ENCODE measurements around the gene FOSL1. TPM values are rescaled to one million over a fixed set of nuclear protein-coding genes. Genes with fewer than 3 reads are reported as not detected.

FOSL1 gene
- total and polyA plus RNA-seq, 2 donors from 2014 or later, result 0.37 to 3.2 TPM

- intact Hi-C loops (cut with DNase I), result no loop called here
- TF ChIP-seq CTCF (IDR thresholded peaks at IDR 0.05; ENCODE audit: borderline replicate concordance, extremely low read depth, insufficient read depth), result no peak
- Histone ChIP-seq H3K36me3 (ENCODE audit: control insufficient read depth in 2 of 3, insufficient read depth in 3 of 3, low read length in 3 of 3) (no peaks in the 10 kb centered on the region), H3K9me3 (ENCODE audit: control insufficient read depth in 2 of 3, insufficient read depth in 1 of 3, low read length in 3 of 3) (no peaks in the 10 kb centered on the region), H3K4me1 (ENCODE audit: control insufficient read depth in 2 of 3, insufficient read depth in 2 of 3, low read depth in 1 of 3, low read length in 3 of 3) (no peaks in the 10 kb centered on the region), H3K27ac (ENCODE audit: low read depth in 2 of 2, low read length in 2 of 2) (no peak overlapping the region), H3K27me3 (ENCODE audit: control insufficient read depth, insufficient read depth, low read length) (no peaks in the 10 kb centered on the region), H3K4me3 (ENCODE audit: low read length in 3 of 3) (no peak overlapping the region), H3K9ac (ENCODE audit: low read length in 3 of 3) (no peak overlapping the region)
- DNase-seq (peak in 1 of 5 donors; percentile 12), FAIRE-seq (no peak)
These were observed 31.8 kb upstream of the FOSL1 start for GRCh38 chr11:65931773-65932557.

GRCh38 chr11:65928667-65929066, 28.5 kb upstream of the FOSL1 start:
- Histone ChIP-seq H3K4me3 (ENCODE audit: low read length in 3 of 3) (no peak overlapping the region), H3K9me3 (ENCODE audit: control insufficient read depth in 2 of 3, insufficient read depth in 1 of 3, low read length in 3 of 3) (no peaks in the 10 kb centered on the region), H3K36me3 (ENCODE audit: control insufficient read depth in 2 of 3, insufficient read depth in 3 of 3, low read length in 3 of 3) (no peaks in the 10 kb centered on the region), H3K27ac (ENCODE audit: low read depth in 2 of 2, low read length in 2 of 2) (no peak overlapping the region), H3K9ac (ENCODE audit: low read length in 3 of 3) (no peak overlapping the region), H3K4me1 (ENCODE audit: control insufficient read depth in 2 of 3, insufficient read depth in 2 of 3, low read depth in 1 of 3, low read length in 3 of 3) (no peaks in the 10 kb centered on the region), H3K27me3 (ENCODE audit: control insufficient read depth, insufficient read depth, low read length) (no peaks in the 10 kb centered on the region)
- no peak for DNase-seq
- TF ChIP-seq CTCF (IDR thresholded peaks at IDR 0.05; ENCODE audit: borderline replicate concordance, extremely low read depth, insufficient read depth), result no peak
- intact Hi-C loops (cut with DNase I), result no loop called here
- no peak for FAIRE-seq

- Histone ChIP-seq H3K27me3 (ENCODE audit: control insufficient read depth, insufficient read depth, low read length) (no peaks in the 10 kb centered on the region), H3K4me1 (ENCODE audit: control insufficient read depth in 2 of 3, insufficient read depth in 2 of 3, low read depth in 1 of 3, low read length in 3 of 3) (no peaks in the 10 kb centered on the region), H3K9ac (ENCODE audit: low read length in 3 of 3) (no peak overlapping the region), H3K9me3 (ENCODE audit: control insufficient read depth in 2 of 3, insufficient read depth in 1 of 3, low read length in 3 of 3) (no peaks in the 10 kb centered on the region), H3K36me3 (ENCODE audit: control insufficient read depth in 2 of 3, insufficient read depth in 3 of 3, low read length in 3 of 3) (no peaks in the 10 kb centered on the region), H3K4me3 (ENCODE audit: low read length in 3 of 3) (no peak overlapping the region), H3K27ac (ENCODE audit: low read depth in 2 of 2, low read length in 2 of 2) (no peak overlapping the region)
- TF ChIP-seq CTCF (IDR thresholded peaks at IDR 0.05; ENCODE audit: borderline replicate concordance, extremely low read depth, insufficient read depth), result no peak
- peak in 1 of 5 donors; percentile 53 for DNase-seq
- intact Hi-C loops (cut with DNase I), result no loop called here
- no peak for FAIRE-seq
These were observed 27.8 kb upstream of the FOSL1 start for GRCh38 chr11:65927904-65928397.
